ENCODE results near the gene FOSL1. TPM values are rescaled to one million over a fixed set of nuclear protein-coding genes. Genes with fewer than 3 reads are reported as not detected.

Gene FOSL1
- total and polyA plus RNA-seq, 2 of the 13 experiments (the other 11 are each of a cell fraction or from before 2014, with no cell fraction given) = 4.0 to 4.1 TPM

DNA sequence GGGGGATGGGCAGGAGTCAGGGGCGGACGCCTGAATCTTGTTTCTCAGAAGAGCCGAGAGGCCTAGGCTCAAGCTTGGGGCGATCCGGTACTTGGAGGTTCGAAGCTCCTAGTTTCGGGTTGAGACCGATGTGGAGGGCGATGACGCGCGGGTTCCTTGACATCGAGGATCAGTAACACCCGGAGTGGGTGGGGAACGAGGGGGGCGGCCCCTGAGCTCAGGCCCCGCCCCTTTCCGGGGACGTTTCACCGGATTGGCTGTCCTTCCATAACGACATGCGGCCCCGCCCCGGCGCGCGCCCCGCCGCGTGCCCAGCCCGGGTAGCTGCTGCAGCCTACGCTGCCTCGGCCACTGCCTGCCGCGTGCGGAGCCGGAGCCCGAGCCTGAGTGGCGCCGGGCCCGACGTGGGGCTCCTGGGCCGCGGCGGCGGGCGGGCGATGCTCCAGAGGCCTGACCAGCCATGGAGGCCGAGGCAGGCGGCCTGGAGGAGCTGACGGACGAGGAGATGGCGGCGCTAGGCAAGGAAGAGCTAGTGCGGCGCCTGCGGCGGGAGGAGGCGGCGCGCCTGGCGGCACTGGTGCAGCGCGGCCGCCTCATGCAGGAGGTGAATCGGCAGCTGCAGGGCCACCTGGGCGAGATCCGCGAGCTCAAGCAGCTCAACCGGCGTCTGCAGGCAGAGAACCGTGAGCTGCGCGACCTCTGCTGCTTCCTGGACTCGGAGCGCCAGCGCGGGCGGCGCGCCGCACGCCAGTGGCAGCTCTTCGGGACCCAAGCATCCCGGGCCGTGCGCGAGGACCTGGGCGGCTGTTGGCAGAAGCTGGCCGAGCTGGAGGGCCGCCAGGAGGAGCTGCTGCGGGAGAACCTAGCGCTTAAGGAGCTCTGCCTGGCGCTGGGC, 9.6 kb downstream of the FOSL1 start, which contains the start of gene CCDC85B (continued):
- TF ChIP-seq, protein P1, sequence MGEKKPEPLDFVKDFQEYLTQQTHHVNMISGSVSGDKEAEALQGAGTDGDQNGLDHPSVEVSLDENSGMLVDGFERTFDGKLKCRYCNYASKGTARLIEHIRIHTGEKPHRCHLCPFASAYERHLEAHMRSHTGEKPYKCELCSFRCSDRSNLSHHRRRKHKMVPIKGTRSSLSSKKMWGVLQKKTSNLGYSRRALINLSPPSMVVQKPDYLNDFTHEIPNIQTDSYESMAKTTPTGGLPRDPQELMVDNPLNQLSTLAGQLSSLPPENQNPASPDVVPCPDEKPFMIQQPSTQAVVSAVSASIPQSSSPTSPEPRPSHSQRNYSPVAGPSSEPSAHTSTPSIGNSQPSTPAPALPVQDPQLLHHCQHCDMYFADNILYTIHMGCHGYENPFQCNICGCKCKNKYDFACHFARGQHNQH (CRISPR knock-in tag; IDR thresholded peaks at IDR 0.05) = peak; percentile 43; the same call in 1 of the 2 replicates
- peak; percentile 83 for TF ChIP-seq YEATS4 (CRISPR knock-in tag; IDR thresholded peaks at IDR 0.05; ENCODE audit: borderline replicate concordance)
- TF ChIP-seq ZNF724P (CRISPR knock-in tag; IDR thresholded peaks at IDR 0.05; ENCODE audit: borderline replicate concordance) = no peak
- TF ChIP-seq ZSCAN29 (CRISPR knock-in tag; conservative IDR thresholded peaks at IDR 0.05) = 0 out of 2 replicates have a peak, but pooled peaks have one; percentile 46
- TF ChIP-seq, protein P2, sequence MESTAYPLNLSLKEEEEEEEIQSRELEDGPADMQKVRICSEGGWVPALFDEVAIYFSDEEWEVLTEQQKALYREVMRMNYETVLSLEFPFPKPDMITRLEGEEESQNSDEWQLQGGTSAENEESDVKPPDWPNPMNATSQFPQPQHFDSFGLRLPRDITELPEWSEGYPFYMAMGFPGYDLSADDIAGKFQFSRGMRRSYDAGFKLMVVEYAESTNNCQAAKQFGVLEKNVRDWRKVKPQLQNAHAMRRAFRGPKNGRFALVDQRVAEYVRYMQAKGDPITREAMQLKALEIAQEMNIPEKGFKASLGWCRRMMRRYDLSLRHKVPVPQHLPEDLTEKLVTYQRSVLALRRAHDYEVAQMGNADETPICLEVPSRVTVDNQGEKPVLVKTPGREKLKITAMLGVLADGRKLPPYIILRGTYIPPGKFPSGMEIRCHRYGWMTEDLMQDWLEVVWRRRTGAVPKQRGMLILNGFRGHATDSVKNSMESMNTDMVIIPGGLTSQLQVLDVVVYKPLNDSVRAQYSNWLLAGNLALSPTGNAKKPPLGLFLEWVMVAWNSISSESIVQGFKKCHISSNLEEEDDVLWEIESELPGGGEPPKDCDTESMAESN (CRISPR knock-in tag; conservative IDR thresholded peaks at IDR 0.05) = peak; percentile 90
- no peak for TF ChIP-seq CHD4 (IDR thresholded peaks at IDR 0.05; ENCODE audit: borderline replicate concordance, low read length)
- TF ChIP-seq ZBTB8A (CRISPR knock-in tag; IDR thresholded peaks at IDR 0.05; ENCODE audit: borderline replicate concordance, low read depth) = no peak
- no peak for TF ChIP-seq ZNF329 (CRISPR knock-in tag; IDR thresholded peaks at IDR 0.05; ENCODE audit: low read depth)
- TF ChIP-seq FOXK1 (CRISPR knock-in tag; IDR thresholded peaks at IDR 0.05; ENCODE audit: borderline replicate concordance, low read depth) = peak; percentile 30; the same call in 1 of the 2 replicates
- TF ChIP-seq, protein P3, sequence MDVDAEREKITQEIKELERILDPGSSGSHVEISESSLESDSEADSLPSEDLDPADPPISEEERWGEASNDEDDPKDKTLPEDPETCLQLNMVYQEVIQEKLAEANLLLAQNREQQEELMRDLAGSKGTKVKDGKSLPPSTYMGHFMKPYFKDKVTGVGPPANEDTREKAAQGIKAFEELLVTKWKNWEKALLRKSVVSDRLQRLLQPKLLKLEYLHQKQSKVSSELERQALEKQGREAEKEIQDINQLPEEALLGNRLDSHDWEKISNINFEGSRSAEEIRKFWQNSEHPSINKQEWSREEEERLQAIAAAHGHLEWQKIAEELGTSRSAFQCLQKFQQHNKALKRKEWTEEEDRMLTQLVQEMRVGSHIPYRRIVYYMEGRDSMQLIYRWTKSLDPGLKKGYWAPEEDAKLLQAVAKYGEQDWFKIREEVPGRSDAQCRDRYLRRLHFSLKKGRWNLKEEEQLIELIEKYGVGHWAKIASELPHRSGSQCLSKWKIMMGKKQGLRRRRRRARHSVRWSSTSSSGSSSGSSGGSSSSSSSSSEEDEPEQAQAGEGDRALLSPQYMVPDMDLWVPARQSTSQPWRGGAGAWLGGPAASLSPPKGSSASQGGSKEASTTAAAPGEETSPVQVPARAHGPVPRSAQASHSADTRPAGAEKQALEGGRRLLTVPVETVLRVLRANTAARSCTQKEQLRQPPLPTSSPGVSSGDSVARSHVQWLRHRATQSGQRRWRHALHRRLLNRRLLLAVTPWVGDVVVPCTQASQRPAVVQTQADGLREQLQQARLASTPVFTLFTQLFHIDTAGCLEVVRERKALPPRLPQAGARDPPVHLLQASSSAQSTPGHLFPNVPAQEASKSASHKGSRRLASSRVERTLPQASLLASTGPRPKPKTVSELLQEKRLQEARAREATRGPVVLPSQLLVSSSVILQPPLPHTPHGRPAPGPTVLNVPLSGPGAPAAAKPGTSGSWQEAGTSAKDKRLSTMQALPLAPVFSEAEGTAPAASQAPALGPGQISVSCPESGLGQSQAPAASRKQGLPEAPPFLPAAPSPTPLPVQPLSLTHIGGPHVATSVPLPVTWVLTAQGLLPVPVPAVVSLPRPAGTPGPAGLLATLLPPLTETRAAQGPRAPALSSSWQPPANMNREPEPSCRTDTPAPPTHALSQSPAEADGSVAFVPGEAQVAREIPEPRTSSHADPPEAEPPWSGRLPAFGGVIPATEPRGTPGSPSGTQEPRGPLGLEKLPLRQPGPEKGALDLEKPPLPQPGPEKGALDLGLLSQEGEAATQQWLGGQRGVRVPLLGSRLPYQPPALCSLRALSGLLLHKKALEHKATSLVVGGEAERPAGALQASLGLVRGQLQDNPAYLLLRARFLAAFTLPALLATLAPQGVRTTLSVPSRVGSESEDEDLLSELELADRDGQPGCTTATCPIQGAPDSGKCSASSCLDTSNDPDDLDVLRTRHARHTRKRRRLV (CRISPR knock-in tag; IDR thresholded peaks at IDR 0.05) = no peak
- peak; percentile 45; the same call in 1 of the 2 replicates for TF ChIP-seq ZNF674 (CRISPR knock-in tag; IDR thresholded peaks at IDR 0.05; ENCODE audit: low read depth)
- TF ChIP-seq, protein P4, sequence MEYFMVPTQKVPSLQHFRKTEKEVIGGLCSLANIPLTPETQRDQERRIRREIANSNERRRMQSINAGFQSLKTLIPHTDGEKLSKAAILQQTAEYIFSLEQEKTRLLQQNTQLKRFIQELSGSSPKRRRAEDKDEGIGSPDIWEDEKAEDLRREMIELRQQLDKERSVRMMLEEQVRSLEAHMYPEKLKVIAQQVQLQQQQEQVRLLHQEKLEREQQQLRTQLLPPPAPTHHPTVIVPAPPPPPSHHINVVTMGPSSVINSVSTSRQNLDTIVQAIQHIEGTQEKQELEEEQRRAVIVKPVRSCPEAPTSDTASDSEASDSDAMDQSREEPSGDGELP (IDR thresholded peaks at IDR 0.05; ENCODE audit: borderline replicate concordance, low read depth) = no peak
- TF ChIP-seq POGZ (CRISPR knock-in tag; IDR thresholded peaks at IDR 0.05) = no peak
- TF ChIP-seq ZNF138 (CRISPR knock-in tag; IDR thresholded peaks at IDR 0.05; ENCODE audit: low read depth) = peak; percentile 80; the same call in 1 of the 2 replicates
- TF ChIP-seq, protein P5, sequence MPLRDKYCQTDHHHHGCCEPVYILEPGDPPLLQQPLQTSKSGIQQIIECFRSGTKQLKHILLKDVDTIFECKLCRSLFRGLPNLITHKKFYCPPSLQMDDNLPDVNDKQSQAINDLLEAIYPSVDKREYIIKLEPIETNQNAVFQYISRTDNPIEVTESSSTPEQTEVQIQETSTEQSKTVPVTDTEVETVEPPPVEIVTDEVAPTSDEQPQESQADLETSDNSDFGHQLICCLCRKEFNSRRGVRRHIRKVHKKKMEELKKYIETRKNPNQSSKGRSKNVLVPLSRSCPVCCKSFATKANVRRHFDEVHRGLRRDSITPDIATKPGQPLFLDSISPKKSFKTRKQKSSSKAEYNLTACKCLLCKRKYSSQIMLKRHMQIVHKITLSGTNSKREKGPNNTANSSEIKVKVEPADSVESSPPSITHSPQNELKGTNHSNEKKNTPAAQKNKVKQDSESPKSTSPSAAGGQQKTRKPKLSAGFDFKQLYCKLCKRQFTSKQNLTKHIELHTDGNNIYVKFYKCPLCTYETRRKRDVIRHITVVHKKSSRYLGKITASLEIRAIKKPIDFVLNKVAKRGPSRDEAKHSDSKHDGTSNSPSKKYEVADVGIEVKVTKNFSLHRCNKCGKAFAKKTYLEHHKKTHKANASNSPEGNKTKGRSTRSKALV (CRISPR knock-in tag; IDR thresholded peaks at IDR 0.05) = peak; percentile 74; the same call in 1 of the 2 replicates
- TF ChIP-seq SMAD1 (CRISPR knock-in tag; IDR thresholded peaks at IDR 0.05; ENCODE audit: borderline replicate concordance, low read depth) = peak; percentile 68; the same call in 1 of the 2 replicates
